Epidermal melanocyte (primary cell): ENCODE results near the gene RASGRP4.
"Not testable (repeated sequence)": the region's sequence is repeated elsewhere in the genome, so short reads cannot be mapped to it uniquely, and the experiment has no call there.

Experiments used
- DNase-seq: peaks from one replicate; pipeline ENCODE4 v3.0.0; 2011; ENCODE audit warnings: low spot score; ENCODE audit not compliant: insufficient read length

RASGRP4 gene

GRCh38 chr19:38417544-38418506 is 8.2 kb downstream of the RASGRP4 start:
- DNase-seq, result no peak

GRCh38 chr19:38417146-38417543 is 8.9 kb downstream of the RASGRP4 start:
- no peak for DNase-seq

- DNase-seq, result no peak
Observed at GRCh38 chr19:38413416-38413815, 12.6 kb downstream of the RASGRP4 start.

GRCh38 chr19:38412961-38413360 is 13.1 kb downstream of the RASGRP4 start:
- no peak for DNase-seq

- DNase-seq, result no peak
Observed at GRCh38 chr19:38412491-38412890, 13.5 kb downstream of the RASGRP4 start.

- DNase-seq, result not testable (repeated sequence)
Observed at GRCh38 chr19:38411898-38412297, 14.1 kb downstream of the RASGRP4 start.

GRCh38 chr19:38411041-38411712 is 14.8 kb downstream of the RASGRP4 start:
- no peak for DNase-seq

GRCh38 chr19:38410407-38410806 is 15.6 kb downstream of the RASGRP4 start:
- DNase-seq, result not testable (repeated sequence)

GRCh38 chr19:38409631-38410133 is 16.3 kb downstream of the RASGRP4 start:
- no peak for DNase-seq

- DNase-seq, result no peak
Observed at GRCh38 chr19:38405276-38405675, 20.7 kb downstream of the RASGRP4 start.

- no peak for DNase-seq
Observed at GRCh38 chr19:38404858-38405257, 21.2 kb downstream of the RASGRP4 start.

- DNase-seq, result peak; percentile 100
Observed at GRCh38 chr19:38402967-38403674, 22.9 kb downstream of the RASGRP4 start, which contains the start of gene FAM98C. FAM98C (plus strand) TSS chr19:38403093; CDS start chr19:38403154, 61 bp downstream.

GRCh38 chr19:38402623-38402966 is 23.4 kb downstream of the RASGRP4 start:
- DNase-seq, result no peak

- no peak for DNase-seq
Observed at GRCh38 chr19:38401148-38401547, 24.9 kb downstream of the RASGRP4 start.

GRCh38 chr19:38400361-38400760 is 25.7 kb downstream of the RASGRP4 start:
- no peak for DNase-seq

- DNase-seq, result no peak
Observed at GRCh38 chr19:38399537-38399936, 26.5 kb downstream of the RASGRP4 start.

GRCh38 chr19:38399081-38399480 is 26.9 kb downstream of the RASGRP4 start:
- no peak for DNase-seq

- DNase-seq, result no peak
Observed at GRCh38 chr19:38395381-38396114, 30.5 kb downstream of the RASGRP4 start.

- no peak for DNase-seq
Observed at GRCh38 chr19:38394488-38394887, 31.5 kb downstream of the RASGRP4 start.

- DNase-seq, result no peak
Observed at GRCh38 chr19:38392707-38393308, 33.2 kb downstream of the RASGRP4 start.
